ENCODE measurements around the gene COG6. TPM values are rescaled to one million over a fixed set of nuclear protein-coding genes. Genes with fewer than 3 reads are reported as not detected.

The COG6 gene
- total RNA-seq, 2 donors from 2014 or later: 34.4 to 43.0 TPM

- Mint-ChIP-seq H3K27ac (no peak overlapping the region), H3K27me3 (ENCODE audit: insufficient read depth) (no peaks in the 10 kb centered on the region), H3K36me3 (ENCODE audit: low read depth) (peaks cover 12% of the 10 kb centered on the region), H3K4me3 (no peak overlapping the region), H3K4me1 (no peaks in the 10 kb centered on the region), H3K9me3 (peaks cover 5% of the 10 kb centered on the region)
- H3K27ac ChIP-seq (ENCODE audit: low read depth, low read length): no peak overlapping the region
- no peak for TF ChIP-seq CTCF (conservative IDR thresholded peaks at IDR 0.05)
- peaks cover 24% of the 10 kb centered on the region for H3K36me3 ChIP-seq (ENCODE audit: control insufficient read depth, insufficient read depth, low read length)
- no peak overlapping the region for H3K9ac ChIP-seq (ENCODE audit: extremely low read depth, low read length, poor library complexity, severe bottlenecking)
- H3K27me3 ChIP-seq (ENCODE audit: control insufficient read depth, insufficient read depth, low read length, poor library complexity, severe bottlenecking): no peaks in the 10 kb centered on the region
- DNase-seq: no peak
- H3K4me3 ChIP-seq (ENCODE audit: low read length): no peak overlapping the region
- H3K9me3 ChIP-seq (ENCODE audit: control insufficient read depth, low read length): no peaks in the 10 kb centered on the region
- H3K4me1 ChIP-seq (ENCODE audit: control insufficient read depth, insufficient read depth, low read length): no peaks in the 10 kb centered on the region
- WGBS, 2 experiments (ENCODE audit: insufficient coverage in 1 of 2, insufficient read length in 1 of 2): 80 to 90% methylated on average over 1 to 2 of the region's 2 CpGs
These were observed 15.0 kb downstream of the COG6 start for GRCh38 chr13:39670445-39670844.

- TF ChIP-seq CTCF (conservative IDR thresholded peaks at IDR 0.05): no peak
- Mint-ChIP-seq H3K4me3 (no peak overlapping the region), H3K4me1 (no peaks in the 10 kb centered on the region), H3K9me3 (peaks cover 5% of the 10 kb centered on the region), H3K27me3 (ENCODE audit: insufficient read depth) (no peaks in the 10 kb centered on the region), H3K36me3 (ENCODE audit: low read depth) (peaks cover 7% of the 10 kb centered on the region), H3K27ac (no peak overlapping the region)
- Histone ChIP-seq H3K36me3 (ENCODE audit: control insufficient read depth, insufficient read depth, low read length) (peaks cover 20% of the 10 kb centered on the region), H3K27me3 (ENCODE audit: control insufficient read depth, insufficient read depth, low read length, poor library complexity, severe bottlenecking) (no peaks in the 10 kb centered on the region), H3K9me3 (ENCODE audit: control insufficient read depth, low read length) (no peaks in the 10 kb centered on the region), H3K4me3 (ENCODE audit: low read length) (no peak overlapping the region), H3K4me1 (ENCODE audit: control insufficient read depth, insufficient read depth, low read length) (no peaks in the 10 kb centered on the region), H3K9ac (ENCODE audit: extremely low read depth, low read length, poor library complexity, severe bottlenecking) (no peak overlapping the region), H3K27ac (ENCODE audit: low read depth, low read length) (no peak overlapping the region)
- WGBS, 2 experiments (ENCODE audit: insufficient coverage in 1 of 2, insufficient read length in 1 of 2): 100% methylated on average over 1 to 3 of the region's 3 CpGs
- no peak for DNase-seq
These were observed 17.1 kb downstream of the COG6 start for GRCh38 chr13:39672378-39673132.

GRCh38 chr13:39675904-39676303 lies 20.4 kb downstream of the COG6 start:
- H3K4me3 Mint-ChIP-seq: no peak overlapping the region
- H3K36me3 Mint-ChIP-seq (ENCODE audit: low read depth): peaks cover 31% of the 10 kb centered on the region
- H3K27me3 Mint-ChIP-seq (ENCODE audit: insufficient read depth): no peaks in the 10 kb centered on the region
- WGBS, 2 experiments (ENCODE audit: insufficient coverage in 1 of 2, insufficient read length in 1 of 2): 85 to 100% methylated on average over 1 to 3 of the region's 3 CpGs
- Histone ChIP-seq H3K27me3 (ENCODE audit: control insufficient read depth, insufficient read depth, low read length, poor library complexity, severe bottlenecking) (no peaks in the 10 kb centered on the region), H3K9ac (ENCODE audit: extremely low read depth, low read length, poor library complexity, severe bottlenecking) (no peak overlapping the region), H3K4me3 (ENCODE audit: low read length) (no peak overlapping the region), H3K4me1 (ENCODE audit: control insufficient read depth, insufficient read depth, low read length) (no peaks in the 10 kb centered on the region), H3K27ac (ENCODE audit: low read depth, low read length) (no peak overlapping the region), H3K36me3 (ENCODE audit: control insufficient read depth, insufficient read depth, low read length) (peaks cover 46% of the 10 kb centered on the region), H3K9me3 (ENCODE audit: control insufficient read depth, low read length) (peaks cover 16% of the 10 kb centered on the region)
- DNase-seq: no peak
- H3K9me3 Mint-ChIP-seq: peaks cover 10% of the 10 kb centered on the region
- TF ChIP-seq CTCF (conservative IDR thresholded peaks at IDR 0.05): no peak
- H3K4me1 Mint-ChIP-seq: no peaks in the 10 kb centered on the region
- no peak overlapping the region for H3K27ac Mint-ChIP-seq

All from endodermal cell (in vitro differentiated cells).